Breast epithelium (tissue), 3 donors: ENCODE results near the gene RSBN1L.

ENCODE experiments used
- CTCF ChIP-seq, 3 donors: fragments of 450-650 bp; IDR thresholded peaks; one replicate each; pipeline ENCODE4 v1.5.1; 2016 to 2017; ENCODE audit warnings: antibody characterized with exemption in 3 of 3, mild to moderate bottlenecking in 3 of 3, moderate library complexity in 3 of 3
- POLR2A ChIP-seq: fragments of 450-650 bp; IDR thresholded peaks from one replicate; pipeline ENCODE4 v1.6.1; 2016; ENCODE audit warnings: antibody characterized with exemption, mild to moderate bottlenecking, moderate library complexity
- POLR2AphosphoS5 ChIP-seq, 3 donors: sonication (generic); formaldehyde crosslinking; IDR thresholded peaks; one replicate each; pipeline ENCODE4 v1.6.1; 2017; ENCODE audit warnings: antibody characterized with exemption in 3 of 3

DNA sequence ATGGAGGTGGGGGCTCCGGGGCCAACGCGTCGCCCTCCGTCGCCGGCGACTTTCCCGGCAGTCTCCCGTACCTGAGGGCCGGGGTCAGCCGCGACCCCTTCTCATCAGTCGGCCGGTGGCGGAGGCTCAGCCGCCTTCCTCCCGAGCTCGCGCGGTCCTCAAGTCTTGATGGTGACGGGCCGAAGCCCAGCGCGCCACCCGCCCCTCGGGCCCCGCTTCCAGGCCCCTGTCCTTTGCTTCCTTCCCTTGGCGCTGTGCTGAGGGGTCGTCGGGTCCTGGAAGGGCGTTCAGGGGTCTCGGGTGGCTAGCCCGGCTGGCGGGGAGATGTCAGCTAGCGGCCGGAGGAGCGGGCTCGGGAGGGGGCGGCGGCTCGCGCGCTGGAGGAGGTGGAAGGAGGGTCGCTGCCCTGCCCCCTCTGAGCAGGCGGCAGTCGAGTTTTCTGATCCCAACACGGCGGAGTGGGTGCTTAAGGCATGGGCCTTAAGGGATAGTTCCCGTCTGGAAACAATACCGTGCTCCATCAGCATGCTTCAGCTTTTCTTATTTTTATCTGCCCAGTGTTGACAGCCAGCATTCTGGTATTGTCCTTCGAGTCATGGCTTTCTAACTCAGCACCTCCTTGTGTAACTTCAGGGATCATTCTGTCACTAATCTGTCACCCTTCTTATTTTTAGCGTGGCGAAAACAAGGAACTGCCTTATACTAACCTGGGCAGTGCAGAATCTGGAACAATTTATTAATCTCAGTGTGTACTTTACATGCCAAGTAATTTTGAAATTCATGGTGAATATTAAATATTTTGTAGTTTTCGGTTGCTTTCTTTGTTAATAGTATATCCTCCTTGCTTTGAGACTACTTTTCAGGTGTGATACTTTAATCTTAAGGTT lies 103.1 kb downstream of the RSBN1L start:
- TF ChIP-seq CTCF (IDR thresholded peaks at IDR 0.05), result no peak
- no peak for TF ChIP-seq POLR2A
- TF ChIP-seq POLR2AphosphoS5 (IDR thresholded peaks at IDR 0.05), result no peak
